HEK293T (cell line): ENCODE results near the gene LMAN2.

Source experiments
- ARNT ChIP-seq: fragments of 450-650 bp; IDR thresholded peaks from 2 replicates; pipeline ENCODE4 v1.6.1; 2017; ENCODE audit warnings: mild to moderate bottlenecking
- BHLHE40 ChIP-seq: fragments of 450-650 bp; IDR thresholded peaks from 2 replicates; pipeline ENCODE4 v1.6.1; 2016; ENCODE audit warnings: mild to moderate bottlenecking, moderate library complexity, borderline replicate concordance
- CTBP1 ChIP-seq: fragments of 450-650 bp; IDR thresholded peaks from 2 replicates; pipeline ENCODE4 v1.6.1; 2016; ENCODE audit warnings: borderline replicate concordance
- FOXK2 ChIP-seq: fragments of 450-650 bp; IDR thresholded peaks from 2 replicates; pipeline ENCODE4 v1.6.1; 2016; ENCODE audit warnings: mild to moderate bottlenecking
- FOXM1 ChIP-seq: fragments of 450-650 bp; IDR thresholded peaks from 2 replicates; pipeline ENCODE4 v1.6.1; 2017; ENCODE audit warnings: mild to moderate bottlenecking, borderline replicate concordance
- HDGF ChIP-seq: fragments of 450-650 bp; IDR thresholded peaks from 2 replicates; pipeline ENCODE4 v1.6.1; 2017; ENCODE audit warnings: antibody characterized with exemption, borderline replicate concordance
- LEF1 ChIP-seq: fragments of 450-650 bp; IDR thresholded peaks from 2 replicates; pipeline ENCODE4 v1.6.1; 2017; ENCODE audit warnings: mild to moderate bottlenecking, borderline replicate concordance
- SP1 ChIP-seq: fragments of 450-650 bp; IDR thresholded peaks from 2 replicates; pipeline ENCODE4 v1.6.1; 2017
- TARDBP ChIP-seq: fragments of 450-650 bp; IDR thresholded peaks from 2 replicates; pipeline ENCODE4 v1.6.1; 2016
- ZNF384 ChIP-seq: fragments of 450-650 bp; IDR thresholded peaks from 2 replicates; pipeline ENCODE4 v1.6.1; 2016

- TF ChIP-seq FOXM1 (no peak), BHLHE40 (no peak), ZNF384 (no peak), FOXK2 (no peak), TARDBP (no peak), ARNT (no peak), SP1 (no peak), CTBP1 (no peak), HDGF (no peak), LEF1 (no peak)
Observed at GRCh38 chr5:177320879-177321278, 30.6 kb downstream of the LMAN2 start.
